GM06990 (cell line): Measurements from ENCODE around the gene RAD21L1.

ENCODE experiments used
- DNase-seq: peaks from one replicate; pipeline ENCODE4 v3.0.0-alpha.2; 2011; ENCODE audit not compliant: insufficient read length; ENCODE audit errors: extremely low read depth
- H3K27me3 ChIP-seq: replicated peaks from 2 replicates; pipeline ENCODE4 v1.6.0; 2011; ENCODE audit warnings: low read length; ENCODE audit not compliant: control insufficient read depth, insufficient read depth
- H3K36me3 ChIP-seq: 2 replicates; pipeline ENCODE4 v1.5.1; 2011; ENCODE audit warnings: low read length; ENCODE audit not compliant: control insufficient read depth, insufficient read depth
- H3K4me3 ChIP-seq: replicated peaks from 2 replicates; pipeline ENCODE4 v1.5.1; 2011; ENCODE audit warnings: low read depth, mild to moderate bottlenecking, control low read depth, low read length
- CTCF ChIP-seq: IDR thresholded peaks from 2 replicates; pipeline ENCODE4 v1.5.1; 2011; ENCODE audit warnings: low read length, control low read depth, mild to moderate bottlenecking, inconsistent platforms; ENCODE audit not compliant: insufficient read depth, poor library complexity, severe bottlenecking

Gene RAD21L1

GRCh38 chr20:1224205-1224890, 1.5 kb upstream of the RAD21L1 start:
- Histone ChIP-seq H3K36me3 (no peaks in the 10 kb centered on the region), H3K4me3 (no peak overlapping the region), H3K27me3 (no peaks in the 10 kb centered on the region; the same call in 1 of the 2 replicates)
- no peak for DNase-seq
- no peak for TF ChIP-seq CTCF

- TF ChIP-seq CTCF, result no peak
- H3K36me3 ChIP-seq, result no peaks in the 10 kb centered on the region
- no peak overlapping the region for H3K4me3 ChIP-seq
- no peaks in the 10 kb centered on the region; the same call in 1 of the 2 replicates for H3K27me3 ChIP-seq
- DNase-seq, result peak; percentile 22
These were observed 521 bp upstream of the RAD21L1 start for GRCh38 chr20:1225263-1225782.

GRCh38 chr20:1229541-1229940, 3.7 kb downstream of the RAD21L1 start:
- H3K36me3 ChIP-seq, result no peaks in the 10 kb centered on the region
- H3K27me3 ChIP-seq, result no peaks in the 10 kb centered on the region; the same call in 1 of the 2 replicates
- no peak overlapping the region for H3K4me3 ChIP-seq
- no peak for TF ChIP-seq CTCF
- no peak for DNase-seq

DNA sequence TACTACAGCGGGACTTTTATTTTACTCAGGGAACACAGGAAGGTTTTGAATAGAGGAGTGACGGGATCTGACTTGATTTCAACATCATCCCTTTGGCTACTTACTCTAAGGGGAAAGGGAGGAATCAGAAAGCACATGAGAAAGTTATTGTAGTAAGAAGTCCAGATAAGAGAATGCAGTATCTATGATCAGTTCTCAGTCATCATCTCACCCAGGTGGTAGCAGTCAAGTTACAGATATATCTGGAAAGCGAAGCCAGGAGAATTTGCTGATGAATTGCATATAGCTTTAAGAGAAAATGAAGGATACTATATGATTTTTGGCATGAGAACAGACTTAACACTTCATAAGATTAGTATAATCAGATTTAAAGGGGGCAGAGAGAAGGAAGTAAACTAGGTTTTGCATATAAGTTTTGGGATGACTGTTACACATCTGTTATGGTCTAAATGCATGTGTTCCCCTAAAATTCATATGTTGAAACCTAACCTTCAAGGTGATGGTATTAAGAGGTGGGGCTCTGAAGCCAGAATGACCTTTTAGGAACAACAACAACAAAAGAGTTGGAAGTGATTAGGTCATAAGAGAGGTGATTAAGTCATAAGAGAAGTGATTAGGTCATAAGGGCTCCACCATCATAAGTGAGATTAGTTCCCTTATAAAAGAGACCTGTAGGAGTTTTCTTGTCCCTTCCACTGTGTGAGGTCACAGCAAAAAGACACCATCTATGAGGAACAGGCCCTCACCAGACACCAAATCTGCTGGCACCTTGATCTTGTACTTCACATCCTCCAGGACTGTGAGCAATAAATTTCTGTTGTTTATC, 6.7 kb downstream of the RAD21L1 start:
- no peak overlapping the region for H3K4me3 ChIP-seq
- DNase-seq, result peak; percentile 18
- H3K36me3 ChIP-seq, result no peaks in the 10 kb centered on the region
- H3K27me3 ChIP-seq, result no peaks in the 10 kb centered on the region
- no peak for TF ChIP-seq CTCF

GRCh38 chr20:1240549-1240948, 14.7 kb downstream of the RAD21L1 start:
- Histone ChIP-seq H3K27me3 (no peaks in the 10 kb centered on the region; the same call in 1 of the 2 replicates), H3K36me3 (no peaks in the 10 kb centered on the region), H3K4me3 (no peak overlapping the region)
- TF ChIP-seq CTCF, result no peak
- no peak for DNase-seq
